HG03565 (cell line): ENCODE results near the gene TXNRD2.

Experiments used
- ATAC-seq: cut with Tn5 transposase; IDR thresholded peaks from one replicate; pipeline ENCODE4 v1.9.1; 2021; ENCODE audit warnings: mild to moderate bottlenecking, moderate library complexity; ENCODE audit not compliant: unreplicated experiment

The TXNRD2 gene

GRCh38 chr22:19828035-19828401 is 113.6 kb downstream of the TXNRD2 start:
- no peak for ATAC-seq

GRCh38 chr22:19827341-19828034 is 114.1 kb downstream of the TXNRD2 start:
- ATAC-seq = no peak

GRCh38 chr22:19826619-19826950 is 115.0 kb downstream of the TXNRD2 start:
- ATAC-seq = no peak

- no peak for ATAC-seq
These were observed 115.6 kb downstream of the TXNRD2 start for GRCh38 chr22:19825904-19826618.
